ENCODE data around the gene SLC12A5. TPM values are rescaled to one million over a fixed set of nuclear protein-coding genes. Genes with fewer than 3 reads are reported as not detected.

Gene SLC12A5
- total RNA-seq, 4 donors from 2014 or later: 5.2 TPM; not detected in 3

GRCh38 chr20:46060301-46060881, 31.4 kb downstream of the SLC12A5 start:
- peaks cover 9 to 71% (median 32%) of the 10 kb centered on the region in 3 donors for H3K36me3 ChIP-seq
- 53 to 67% methylated on average over 2 of the region's 2 CpGs for WGBS, 2 donors
- no peak for DNase-seq (ENCODE audit: low spot score in 2 of 2)
- no peak overlapping the region for H3K4me3 ChIP-seq
- H3K27me3 ChIP-seq: peaks cover 0 to 16% of the 10 kb centered on the region in 2 donors
- H3K9me3 ChIP-seq: no peaks in the 10 kb centered on the region
- H3K4me1 ChIP-seq: peaks cover 0 to 52% (median 25%) of the 10 kb centered on the region in 4 donors
- TF ChIP-seq POLR2A (IDR thresholded peaks at IDR 0.05): no peak
- TF ChIP-seq EP300 (IDR thresholded peaks at IDR 0.05): peak in 1 of 2 donors; percentile 68
- H3K27ac ChIP-seq: no peak overlapping the region

DNA sequence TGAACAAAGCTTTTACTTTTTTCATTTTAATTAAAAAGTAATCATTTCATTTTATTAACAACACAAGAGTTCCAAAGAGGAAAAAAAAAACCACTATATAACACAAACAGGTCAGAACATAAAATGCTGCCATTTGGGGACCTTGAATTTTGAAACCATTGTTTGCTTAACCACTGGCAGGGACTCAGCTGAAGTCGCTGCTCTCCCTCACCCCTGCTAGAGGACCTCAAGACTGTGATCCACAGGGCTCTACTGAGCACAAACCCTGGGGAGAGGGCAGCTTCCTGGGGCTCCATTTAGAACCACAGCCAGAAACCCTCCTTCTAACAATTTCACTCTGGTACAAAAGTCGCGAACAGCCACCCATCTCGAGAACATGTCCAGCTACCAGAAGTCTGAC, 32.0 kb downstream of the SLC12A5 start:
- no peaks in the 10 kb centered on the region for H3K9me3 ChIP-seq
- peak overlapping the region in 1 of 4 donors; percentile 18 for H3K27ac ChIP-seq
- TF ChIP-seq POLR2A (IDR thresholded peaks at IDR 0.05) (no peak), EP300 (IDR thresholded peaks at IDR 0.05) (no peak), CTCF (IDR thresholded peaks at IDR 0.05) (no peak)
- H3K27me3 ChIP-seq: peaks cover 0 to 16% of the 10 kb centered on the region in 2 donors
- peaks cover 9 to 76% (median 38%) of the 10 kb centered on the region in 3 donors for H3K36me3 ChIP-seq
- H3K4me3 ChIP-seq: no peak overlapping the region
- no peak for DNase-seq (ENCODE audit: low spot score in 2 of 2)
- peaks cover 0 to 52% (median 25%) of the 10 kb centered on the region in 4 donors for H3K4me1 ChIP-seq
- WGBS, 2 donors: 78 to 83% methylated on average over 4 of the region's 4 CpGs

GRCh38 chr20:46062151-46062550, 33.1 kb downstream of the SLC12A5 start:
- Histone ChIP-seq H3K4me1 (peaks cover 0 to 49% (median 25%) of the 10 kb centered on the region in 4 donors), H3K36me3 (peaks cover 9 to 77% (median 49%) of the 10 kb centered on the region in 3 donors), H3K27ac (no peak overlapping the region), H3K4me3 (no peak overlapping the region), H3K9me3 (no peaks in the 10 kb centered on the region), H3K27me3 (peaks cover 0 to 6% of the 10 kb centered on the region in 2 donors)
- 90 to 94% methylated on average over 4 of the region's 4 CpGs for WGBS, 2 donors
- DNase-seq (ENCODE audit: low spot score in 2 of 2): no peak
- no peak for TF ChIP-seq EP300 (IDR thresholded peaks at IDR 0.05)
- TF ChIP-seq CTCF (IDR thresholded peaks at IDR 0.05): no peak
- TF ChIP-seq POLR2A (IDR thresholded peaks at IDR 0.05): no peak

DNA sequence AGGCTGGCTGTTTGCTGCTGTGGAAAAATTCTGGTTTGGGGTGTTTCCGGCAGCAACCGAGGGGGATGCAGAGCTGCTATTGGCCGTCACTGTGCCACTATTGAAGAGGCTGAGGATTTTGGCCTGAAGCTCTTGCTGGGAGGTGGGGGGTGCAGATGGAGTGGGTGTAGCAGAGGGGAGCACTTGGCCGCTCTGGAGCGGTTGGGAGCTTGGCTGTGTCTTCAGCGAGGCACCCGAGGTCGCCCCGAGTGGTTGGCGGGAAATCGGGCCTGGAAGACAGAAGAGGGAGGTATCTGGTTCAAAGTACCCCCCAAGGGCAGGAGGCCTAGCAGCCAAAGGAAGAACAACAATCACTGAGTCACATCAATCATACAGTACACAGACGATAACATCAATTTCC, 33.6 kb downstream of the SLC12A5 start:
- no peak for DNase-seq (ENCODE audit: low spot score in 2 of 2)
- peaks cover 0 to 2% of the 10 kb centered on the region in 2 donors for H3K27me3 ChIP-seq
- H3K36me3 ChIP-seq: peaks cover 9 to 80% (median 51%) of the 10 kb centered on the region in 3 donors
- H3K27ac ChIP-seq: no peak overlapping the region
- TF ChIP-seq EP300 (IDR thresholded peaks at IDR 0.05): no peak
- no peak for TF ChIP-seq CTCF (IDR thresholded peaks at IDR 0.05)
- TF ChIP-seq POLR2A (IDR thresholded peaks at IDR 0.05): no peak
- 76 to 79% methylated on average over 12 of the region's 12 CpGs for WGBS, 2 donors
- H3K4me3 ChIP-seq: no peak overlapping the region
- no peaks in the 10 kb centered on the region for H3K9me3 ChIP-seq
- H3K4me1 ChIP-seq: peaks cover 0 to 44% (median 22%) of the 10 kb centered on the region in 4 donors

DNA sequence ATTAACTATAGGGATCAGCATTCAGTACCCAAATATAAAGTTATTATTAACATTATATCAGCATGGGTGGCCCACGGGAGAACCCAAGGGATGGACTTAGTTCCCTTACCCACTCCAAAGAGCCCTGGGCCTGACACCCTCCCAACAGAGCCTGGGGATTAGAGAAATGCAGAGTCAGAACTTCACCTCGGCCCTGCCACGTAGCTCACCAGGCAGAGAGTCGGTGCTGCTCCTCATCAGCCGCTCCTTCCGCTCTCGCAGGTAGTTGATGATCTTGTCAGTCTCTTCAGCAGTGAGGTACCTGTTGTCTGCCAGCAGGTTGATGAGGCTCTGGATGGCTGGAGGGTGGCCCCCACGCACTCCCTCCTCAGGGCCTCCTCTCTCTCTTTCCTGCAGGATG, 34.1 kb downstream of the SLC12A5 start:
- WGBS, 2 donors: 93 to 97% methylated on average over 8 of the region's 8 CpGs
- peaks cover 9 to 86% (median 56%) of the 10 kb centered on the region in 3 donors for H3K36me3 ChIP-seq

More for the DNA sequence above, 34.1 kb downstream of the SLC12A5 start:
- DNase-seq (ENCODE audit: low spot score in 2 of 2): no peak
- Histone ChIP-seq H3K27ac (no peak overlapping the region), H3K4me1 (peaks cover 0 to 39% (median 17%) of the 10 kb centered on the region in 4 donors), H3K4me3 (no peak overlapping the region), H3K9me3 (no peaks in the 10 kb centered on the region), H3K27me3 (no peaks in the 10 kb centered on the region)
- no peak for TF ChIP-seq EP300 (IDR thresholded peaks at IDR 0.05)
- TF ChIP-seq CTCF (IDR thresholded peaks at IDR 0.05): no peak
- TF ChIP-seq POLR2A (IDR thresholded peaks at IDR 0.05): no peak
